Mesothelial cell of epicardium (in vitro differentiated cells): ENCODE measurements around the gene FAM216A. TPM values are rescaled to one million over a fixed set of nuclear protein-coding genes. Genes with fewer than 3 reads are reported as not detected.
"Not testable (repeated sequence)": the region's sequence is repeated elsewhere in the genome, so short reads cannot be mapped to it uniquely, and the experiment has no call there.

ENCODE experiments used
- DNase-seq, 2 experiments: peaks; one replicate each; pipeline ENCODE4 v3.0.0; 2021; ENCODE audit warnings: low spot score in 2 of 2; ENCODE audit not compliant: unreplicated experiment in 2 of 2
- H3K27ac Mint-ChIP-seq: 2 replicates; pipeline ENCODE4 v1.8.0; 2021; ENCODE audit warnings: mixed read lengths
- H3K27me3 Mint-ChIP-seq: 2 replicates; pipeline ENCODE4 v1.8.0; 2021; ENCODE audit warnings: low read depth, mixed read lengths
- H3K36me3 Mint-ChIP-seq: 2 replicates; pipeline ENCODE4 v1.8.0; 2021; ENCODE audit warnings: mixed read lengths
- H3K4me1 Mint-ChIP-seq: 2 replicates; pipeline ENCODE4 v1.8.0; 2021; ENCODE audit warnings: mixed read lengths
- H3K4me3 Mint-ChIP-seq: 2 replicates; pipeline ENCODE4 v1.8.0; 2021; ENCODE audit warnings: mild to moderate bottlenecking, moderate library complexity, mixed read lengths
- H3K9me3 Mint-ChIP-seq: 2 replicates; pipeline ENCODE4 v1.8.0; 2021; ENCODE audit warnings: mixed read lengths
- total RNA-seq: library from RNA; stranded (reverse); gene quantifications from 3 replicates; pipeline ENCODE4 v1.2.1, GENCODE V29; 2021
- TF ChIP-seq, protein P1 (sequence below): fragments of 200-600 bp; sonication (generic); IDR thresholded peaks from one replicate; pipeline ENCODE4 v1.5.0; 2021; ENCODE audit warnings: antibody characterized with exemption; ENCODE audit not compliant: unreplicated experiment

The FAM216A gene
- total RNA-seq, result 9.9 to 11.6 TPM (median 10.3 TPM) in 3 replicates

DNA sequence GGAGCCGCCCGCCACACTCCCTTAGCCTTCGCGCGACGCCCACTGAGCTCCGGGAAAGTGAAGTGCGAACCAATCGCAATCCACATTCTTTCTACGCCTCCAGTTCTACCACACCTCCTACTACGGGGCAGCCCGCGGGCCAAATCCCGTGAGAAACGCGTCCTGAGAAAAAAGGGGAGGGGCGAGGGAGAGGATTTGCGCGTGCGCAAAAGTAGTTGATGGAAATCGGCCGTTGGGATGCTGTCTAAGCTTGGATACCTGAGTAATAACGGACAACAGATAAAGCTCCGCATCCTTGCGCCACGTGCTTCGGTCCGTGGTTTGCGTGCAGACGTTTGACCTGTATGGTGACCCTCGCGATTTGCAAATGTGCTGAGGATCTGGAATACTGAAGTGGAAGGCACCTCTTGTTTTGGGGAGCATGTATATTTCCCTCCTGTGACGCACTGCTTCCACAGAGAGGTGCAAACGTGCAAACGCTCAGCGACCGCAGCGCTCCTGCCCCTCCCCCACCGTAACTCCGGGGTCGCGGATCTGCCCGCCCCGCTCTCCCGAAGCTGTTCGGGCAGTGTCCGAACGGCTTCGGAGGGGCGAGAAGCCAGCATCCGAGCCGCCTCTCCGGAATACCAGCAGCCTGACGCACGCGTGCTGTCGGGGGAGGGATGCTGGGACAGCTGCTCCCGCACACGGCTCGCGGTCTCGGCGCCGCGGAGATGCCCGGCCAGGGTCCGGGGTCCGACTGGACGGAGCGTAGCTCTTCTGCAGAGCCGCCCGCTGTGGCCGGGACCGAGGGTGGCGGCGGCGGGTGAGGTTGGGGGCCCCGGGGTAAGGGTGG lies at the start of gene FAM216A, which contains the start of gene GPN3:
FAM216A (plus strand) TSS at position 632 of the 835 bp plus-strand sequence; CDS start at position 663, 31 bp downstream.
GPN3 (minus strand) TSS at position 44 of the 835 bp plus-strand sequence. CDS start 54 bp downstream, outside the sequence.
- Mint-ChIP-seq H3K4me3 (peak within 1 kb of the TSS; percentile 94), H3K27me3 (no peaks in the 10 kb centered on the region), H3K4me1 (peaks cover 15% of the 10 kb centered on the region), H3K9me3 (no peaks in the 10 kb centered on the region), H3K27ac (peak within 1 kb of the TSS; percentile 99), H3K36me3 (peaks cover 6% of the 10 kb centered on the region)
- TF ChIP-seq, protein P1, sequence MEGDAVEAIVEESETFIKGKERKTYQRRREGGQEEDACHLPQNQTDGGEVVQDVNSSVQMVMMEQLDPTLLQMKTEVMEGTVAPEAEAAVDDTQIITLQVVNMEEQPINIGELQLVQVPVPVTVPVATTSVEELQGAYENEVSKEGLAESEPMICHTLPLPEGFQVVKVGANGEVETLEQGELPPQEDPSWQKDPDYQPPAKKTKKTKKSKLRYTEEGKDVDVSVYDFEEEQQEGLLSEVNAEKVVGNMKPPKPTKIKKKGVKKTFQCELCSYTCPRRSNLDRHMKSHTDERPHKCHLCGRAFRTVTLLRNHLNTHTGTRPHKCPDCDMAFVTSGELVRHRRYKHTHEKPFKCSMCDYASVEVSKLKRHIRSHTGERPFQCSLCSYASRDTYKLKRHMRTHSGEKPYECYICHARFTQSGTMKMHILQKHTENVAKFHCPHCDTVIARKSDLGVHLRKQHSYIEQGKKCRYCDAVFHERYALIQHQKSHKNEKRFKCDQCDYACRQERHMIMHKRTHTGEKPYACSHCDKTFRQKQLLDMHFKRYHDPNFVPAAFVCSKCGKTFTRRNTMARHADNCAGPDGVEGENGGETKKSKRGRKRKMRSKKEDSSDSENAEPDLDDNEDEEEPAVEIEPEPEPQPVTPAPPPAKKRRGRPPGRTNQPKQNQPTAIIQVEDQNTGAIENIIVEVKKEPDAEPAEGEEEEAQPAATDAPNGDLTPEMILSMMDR, result no peak
- DNase-seq, result peak; percentile 92 to 96

DNA sequence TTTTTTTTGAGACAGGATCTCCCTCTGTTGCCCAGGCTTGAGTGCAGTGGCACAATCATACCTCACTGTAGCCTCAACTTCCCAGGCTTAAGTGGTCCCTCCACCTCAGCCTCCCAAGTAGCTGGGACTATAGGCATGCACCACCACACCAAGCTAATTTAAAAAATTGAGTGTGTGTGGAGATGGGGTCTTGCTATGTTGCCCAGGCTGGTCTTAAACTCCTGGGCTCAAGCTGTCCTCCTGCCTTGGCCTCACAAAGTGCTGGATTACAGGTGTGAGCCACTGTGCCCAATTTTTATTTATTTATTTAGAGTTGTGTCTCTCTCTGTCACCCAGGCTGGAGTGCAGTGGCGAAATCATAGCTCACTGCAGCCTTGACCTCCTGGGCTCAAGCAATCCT lies 48.0 kb upstream of the FAM216A start:
- H3K4me1 Mint-ChIP-seq, result peaks cover 12% of the 10 kb centered on the region
- not testable (repeated sequence) for H3K27me3 Mint-ChIP-seq, H3K27ac Mint-ChIP-seq, H3K9me3 Mint-ChIP-seq, H3K36me3 Mint-ChIP-seq, DNase-seq, H3K4me3 Mint-ChIP-seq

- H3K36me3 Mint-ChIP-seq, result no peaks in the 10 kb centered on the region
- H3K27me3 Mint-ChIP-seq, result no peaks in the 10 kb centered on the region
- no peaks in the 10 kb centered on the region for H3K9me3 Mint-ChIP-seq
- peak overlapping the region; percentile 14 for H3K27ac Mint-ChIP-seq
- H3K4me3 Mint-ChIP-seq, result no peak overlapping the region
- TF ChIP-seq, protein P1, result no peak
- peaks cover 12% of the 10 kb centered on the region for H3K4me1 Mint-ChIP-seq
- DNase-seq, result no peak
Measured at GRCh38 chr12:110421159-110421661, 47.4 kb upstream of the FAM216A start.

GRCh38 chr12:110421701-110422100 lies 46.9 kb upstream of the FAM216A start:
- Mint-ChIP-seq H3K36me3 (no peaks in the 10 kb centered on the region), H3K4me1 (peaks cover 12% of the 10 kb centered on the region), H3K27me3 (no peaks in the 10 kb centered on the region), H3K9me3 (no peaks in the 10 kb centered on the region), H3K27ac (peak overlapping the region; percentile 14), H3K4me3 (no peak overlapping the region)
- TF ChIP-seq, protein P1, result no peak
- no peak for DNase-seq

DNA sequence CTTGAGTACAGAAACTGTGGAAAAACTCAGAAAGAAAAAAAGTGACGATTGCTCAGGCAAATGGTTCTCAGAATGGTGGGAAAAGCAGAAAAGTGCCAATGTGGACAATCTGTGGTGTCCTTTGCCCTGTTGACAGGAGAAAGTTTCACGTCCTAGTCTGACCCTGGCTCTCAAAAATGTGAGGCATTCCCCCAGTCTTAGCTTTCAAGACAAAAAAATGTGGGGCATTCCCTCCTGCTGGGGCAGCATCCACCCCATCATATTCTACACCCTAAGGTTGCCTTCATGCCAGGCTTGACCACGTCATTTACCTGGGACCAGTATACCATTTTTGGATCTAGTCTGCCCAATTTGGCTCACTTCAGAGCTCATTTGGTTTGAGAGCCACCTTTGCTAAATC lies 44.4 kb upstream of the FAM216A start:
- Mint-ChIP-seq H3K27me3 (no peaks in the 10 kb centered on the region), H3K4me3 (no peak overlapping the region), H3K27ac (no peak overlapping the region), H3K4me1 (peaks cover 12% of the 10 kb centered on the region), H3K36me3 (no peaks in the 10 kb centered on the region), H3K9me3 (no peaks in the 10 kb centered on the region)
- TF ChIP-seq, protein P1, result no peak
- no peak for DNase-seq

DNA sequence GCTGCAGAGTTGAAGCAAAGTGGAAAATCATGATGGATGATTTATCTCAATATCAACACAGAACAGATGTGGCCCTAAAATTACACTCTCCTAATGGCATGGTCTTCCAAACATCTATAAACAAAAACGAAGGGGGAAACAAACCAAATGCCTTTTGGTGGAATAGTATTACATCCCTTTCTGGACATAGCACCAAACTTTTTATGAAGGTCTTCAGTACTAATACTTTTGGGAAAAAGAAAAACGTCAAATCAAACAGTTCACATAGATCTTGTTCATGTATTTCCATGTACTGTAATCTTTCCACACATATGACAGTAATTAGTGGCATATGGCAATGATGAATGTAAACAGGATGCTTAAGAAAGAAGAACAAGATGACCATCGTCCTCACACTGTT lies 42.2 kb upstream of the FAM216A start:
- TF ChIP-seq, protein P1, result no peak
- DNase-seq, result no peak
- Mint-ChIP-seq H3K4me1 (peaks cover 12% of the 10 kb centered on the region), H3K27ac (no peak overlapping the region), H3K36me3 (no peaks in the 10 kb centered on the region), H3K27me3 (no peaks in the 10 kb centered on the region), H3K9me3 (no peaks in the 10 kb centered on the region), H3K4me3 (no peak overlapping the region)

- H3K4me1 Mint-ChIP-seq, H3K27me3 Mint-ChIP-seq, H3K9me3 Mint-ChIP-seq, DNase-seq, H3K27ac Mint-ChIP-seq, H3K4me3 Mint-ChIP-seq, H3K36me3 Mint-ChIP-seq: not testable (repeated sequence)
Measured at GRCh38 chr12:110429676-110430075, 39.0 kb upstream of the FAM216A start.
